ENCODE data around the gene CHTF18. TPM values are rescaled to one million over a fixed set of nuclear protein-coding genes. Genes with fewer than 3 reads are reported as not detected.

Gene CHTF18
- total and polyA plus RNA-seq, 10 of the 15 experiments (the other 5 are each of a cell fraction or from before 2014, with no cell fraction given): 1.6 to 87.8 (median 19.4) TPM

GRCh38 chr16:766008-766819 lies 22.2 kb upstream of the CHTF18 start:
- H3K4me1 ChIP-seq (ENCODE audit: control insufficient read depth, insufficient read depth, low read length): no peaks in the 10 kb centered on the region
- ATAC-seq (no peak), DNase-seq (ENCODE audit: low read depth, low spot score) (no peak), FAIRE-seq (no peak)
- H3K4me3 ChIP-seq: no peak overlapping the region
- no peak overlapping the region for H3K9ac ChIP-seq (ENCODE audit: control insufficient read depth, insufficient read depth, low read length)
- ChIA-PET SMC1A (ENCODE audit: uncharacterized antibody, unreplicated experiment) (no interaction called here), RAD21 (ENCODE audit: unreplicated experiment) (no interaction called here), POLR2A (interaction anchor here (0.5 kb wide), 1 partner anchor 268 kb away, joined by 3 read pairs; no protein-coding TSS in a partner anchor), CTCF (no interaction called here)
- no peaks in the 10 kb centered on the region for H3K36me3 ChIP-seq (ENCODE audit: control insufficient read depth in 2 of 2, insufficient read depth in 2 of 2, low read length in 1 of 2)
- H3K27ac ChIP-seq (ENCODE audit: control insufficient read depth, insufficient read depth): no peak overlapping the region
- no peak overlapping the region for H3K4me2 ChIP-seq (ENCODE audit: control insufficient read depth, insufficient read depth)
- in situ Hi-C loops (cut with MboI) (no loop called here), intact Hi-C loops (cut with micrococcal nuclease; ENCODE audit: unreplicated experiment) (no loop called here)
- H4K20me1 ChIP-seq (ENCODE audit: control insufficient read depth, insufficient read depth): no peaks in the 10 kb centered on the region
- no peaks in the 10 kb centered on the region for H3K27me3 ChIP-seq (replicated peaks in 1 of 2; ENCODE audit: control insufficient read depth in 2 of 2, insufficient read depth in 2 of 2, low read length in 1 of 2)
- no peaks in the 10 kb centered on the region for H3K9me3 ChIP-seq (replicated peaks; ENCODE audit: control insufficient read depth, insufficient read depth, low read length)
- H2AFZ ChIP-seq (ENCODE audit: control insufficient read depth, low read depth, low read length): no peak overlapping the region
- WGBS (ENCODE audit: insufficient coverage, insufficient replicate concordance, low lambda C conversion rate, missing lambda C conversion rate): 42% methylated on average over 25 of the region's 29 CpGs
- BruUV-seq (replicated peaks): no TSS peak
- H3K79me2 ChIP-seq (ENCODE audit: control insufficient read depth, insufficient read depth, low read length): no peaks in the 10 kb centered on the region
- TF ChIP-seq CEBPB (IDR thresholded peaks at IDR 0.05; ENCODE audit: borderline replicate concordance in 1 of 2, low read depth in 2 of 2, low read length in 2 of 2): no peak
- no peak for TF ChIP-seq SRF (IDR thresholded peaks at IDR 0.05; ENCODE audit: low read depth in 2 of 2, low read length in 2 of 2)
- no peak for TF ChIP-seq ZNF274 (IDR thresholded peaks at IDR 0.05; ENCODE audit: insufficient read depth, insufficient read length)
- no peak for TF ChIP-seq CBX5 (IDR thresholded peaks at IDR 0.05; ENCODE audit: low read depth)
- TF ChIP-seq CREM (IDR thresholded peaks at IDR 0.05; ENCODE audit: low read depth): no peak
- TF ChIP-seq EED (IDR thresholded peaks at IDR 0.05; ENCODE audit: low read depth): no peak
- TF ChIP-seq TCF7 (IDR thresholded peaks at IDR 0.05; ENCODE audit: borderline replicate concordance): no peak
- no peak for TF ChIP-seq EZH2 (IDR thresholded peaks at IDR 0.05; ENCODE audit: borderline replicate concordance, control insufficient read depth, low read depth, low read length)
- TF ChIP-seq, protein P1, sequence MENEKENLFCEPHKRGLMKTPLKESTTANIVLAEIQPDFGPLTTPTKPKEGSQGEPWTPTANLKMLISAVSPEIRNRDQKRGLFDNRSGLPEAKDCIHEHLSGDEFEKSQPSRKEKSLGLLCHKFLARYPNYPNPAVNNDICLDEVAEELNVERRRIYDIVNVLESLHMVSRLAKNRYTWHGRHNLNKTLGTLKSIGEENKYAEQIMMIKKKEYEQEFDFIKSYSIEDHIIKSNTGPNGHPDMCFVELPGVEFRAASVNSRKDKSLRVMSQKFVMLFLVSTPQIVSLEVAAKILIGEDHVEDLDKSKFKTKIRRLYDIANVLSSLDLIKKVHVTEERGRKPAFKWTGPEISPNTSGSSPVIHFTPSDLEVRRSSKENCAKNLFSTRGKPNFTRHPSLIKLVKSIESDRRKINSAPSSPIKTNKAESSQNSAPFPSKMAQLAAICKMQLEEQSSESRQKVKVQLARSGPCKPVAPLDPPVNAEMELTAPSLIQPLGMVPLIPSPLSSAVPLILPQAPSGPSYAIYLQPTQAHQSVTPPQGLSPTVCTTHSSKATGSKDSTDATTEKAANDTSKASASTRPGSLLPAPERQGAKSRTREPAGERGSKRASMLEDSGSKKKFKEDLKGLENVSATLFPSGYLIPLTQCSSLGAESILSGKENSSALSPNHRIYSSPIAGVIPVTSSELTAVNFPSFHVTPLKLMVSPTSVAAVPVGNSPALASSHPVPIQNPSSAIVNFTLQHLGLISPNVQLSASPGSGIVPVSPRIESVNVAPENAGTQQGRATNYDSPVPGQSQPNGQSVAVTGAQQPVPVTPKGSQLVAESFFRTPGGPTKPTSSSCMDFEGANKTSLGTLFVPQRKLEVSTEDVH (IDR thresholded peaks at IDR 0.05; ENCODE audit: low read depth, partially characterized antibody): no peak
- TF ChIP-seq BCL11A (IDR thresholded peaks at IDR 0.05; ENCODE audit: low read depth, low read length): no peak
- no peak for TF ChIP-seq RCOR1 (conservative IDR thresholded peaks at IDR 0.05; ENCODE audit: low read depth, low read length)
- no peak for TF ChIP-seq REST (IDR thresholded peaks at IDR 0.05; ENCODE audit: low read depth, low read length)
- no peak for TF ChIP-seq ZNF622 (IDR thresholded peaks at IDR 0.05)
- TF ChIP-seq, protein P2, sequence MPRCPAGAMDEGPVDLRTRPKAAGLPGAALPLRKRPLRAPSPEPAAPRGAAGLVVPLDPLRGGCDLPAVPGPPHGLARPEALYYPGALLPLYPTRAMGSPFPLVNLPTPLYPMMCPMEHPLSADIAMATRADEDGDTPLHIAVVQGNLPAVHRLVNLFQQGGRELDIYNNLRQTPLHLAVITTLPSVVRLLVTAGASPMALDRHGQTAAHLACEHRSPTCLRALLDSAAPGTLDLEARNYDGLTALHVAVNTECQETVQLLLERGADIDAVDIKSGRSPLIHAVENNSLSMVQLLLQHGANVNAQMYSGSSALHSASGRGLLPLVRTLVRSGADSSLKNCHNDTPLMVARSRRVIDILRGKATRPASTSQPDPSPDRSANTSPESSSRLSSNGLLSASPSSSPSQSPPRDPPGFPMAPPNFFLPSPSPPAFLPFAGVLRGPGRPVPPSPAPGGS (IDR thresholded peaks at IDR 0.05; ENCODE audit: borderline replicate concordance, insufficient read depth, low read depth, low read length, poor library complexity, severe bottlenecking): no peak
- TF ChIP-seq SUZ12 (IDR thresholded peaks at IDR 0.05; ENCODE audit: unreplicated experiment): no peak

All from GM12878 (cell line).